ENCODE results near the gene STK38.

Gene STK38

DNA sequence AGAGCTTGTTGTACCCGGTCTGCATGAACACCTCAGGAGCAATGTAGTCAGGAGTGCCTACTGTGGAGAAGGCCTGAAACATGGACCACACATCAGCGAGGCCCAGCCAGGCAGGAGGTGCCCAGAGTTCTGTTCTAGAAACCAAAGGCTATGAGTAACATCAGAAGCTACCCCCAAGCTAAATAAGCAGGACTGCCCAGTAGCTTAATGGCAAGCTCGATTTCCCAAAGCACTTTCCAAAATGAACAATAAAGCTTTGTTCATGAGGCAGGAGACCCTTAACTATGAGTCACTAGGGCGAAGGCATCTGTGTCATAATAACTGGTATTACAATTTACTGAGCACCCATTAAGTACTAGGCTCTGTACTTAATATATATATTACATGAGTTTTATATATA, 47.4 kb downstream of the STK38 start:
- DNase-seq = no peak
- Histone ChIP-seq H3K27ac (no peak overlapping the region), H3K27me3 (replicated peaks) (no peaks in the 10 kb centered on the region), H3K4me3 (ENCODE audit: low read depth, low read length) (no peak overlapping the region), H3K36me3 (replicated peaks) (peaks cover 26% of the 10 kb centered on the region)
- in situ Hi-C loops (cut with HindIII; ENCODE audit: low pct_ligation_motif_present, low sequenced_read_pairs) = no loop called here
- TF ChIP-seq, protein P1, sequence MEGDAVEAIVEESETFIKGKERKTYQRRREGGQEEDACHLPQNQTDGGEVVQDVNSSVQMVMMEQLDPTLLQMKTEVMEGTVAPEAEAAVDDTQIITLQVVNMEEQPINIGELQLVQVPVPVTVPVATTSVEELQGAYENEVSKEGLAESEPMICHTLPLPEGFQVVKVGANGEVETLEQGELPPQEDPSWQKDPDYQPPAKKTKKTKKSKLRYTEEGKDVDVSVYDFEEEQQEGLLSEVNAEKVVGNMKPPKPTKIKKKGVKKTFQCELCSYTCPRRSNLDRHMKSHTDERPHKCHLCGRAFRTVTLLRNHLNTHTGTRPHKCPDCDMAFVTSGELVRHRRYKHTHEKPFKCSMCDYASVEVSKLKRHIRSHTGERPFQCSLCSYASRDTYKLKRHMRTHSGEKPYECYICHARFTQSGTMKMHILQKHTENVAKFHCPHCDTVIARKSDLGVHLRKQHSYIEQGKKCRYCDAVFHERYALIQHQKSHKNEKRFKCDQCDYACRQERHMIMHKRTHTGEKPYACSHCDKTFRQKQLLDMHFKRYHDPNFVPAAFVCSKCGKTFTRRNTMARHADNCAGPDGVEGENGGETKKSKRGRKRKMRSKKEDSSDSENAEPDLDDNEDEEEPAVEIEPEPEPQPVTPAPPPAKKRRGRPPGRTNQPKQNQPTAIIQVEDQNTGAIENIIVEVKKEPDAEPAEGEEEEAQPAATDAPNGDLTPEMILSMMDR (IDR thresholded peaks at IDR 0.05; ENCODE audit: low read depth, low read length, missing control alignments) = no peak

DNA sequence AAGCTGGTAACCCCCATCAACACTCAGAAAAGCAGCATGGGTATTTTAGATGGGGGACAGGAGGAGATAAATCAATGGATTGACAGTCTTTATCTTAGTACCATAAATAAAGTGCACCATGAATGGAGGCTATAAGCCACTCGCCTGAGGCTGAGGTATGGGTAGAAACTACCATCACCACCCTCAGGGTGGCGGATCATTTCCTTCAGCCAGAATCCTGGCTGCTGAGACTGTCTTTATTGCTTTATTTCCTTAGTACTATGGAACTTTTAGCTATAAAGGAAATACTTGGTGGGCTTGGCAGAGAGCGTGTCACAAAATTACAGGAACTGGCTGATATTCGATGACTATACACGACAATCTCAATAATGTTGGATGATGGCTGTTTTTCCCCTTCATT, 52.2 kb downstream of the STK38 start:
- Histone ChIP-seq H3K27me3 (replicated peaks) (no peaks in the 10 kb centered on the region), H3K4me3 (ENCODE audit: low read depth, low read length) (no peak overlapping the region), H3K36me3 (replicated peaks) (peaks cover 33% of the 10 kb centered on the region), H3K27ac (no peak overlapping the region)
- DNase-seq = no peak
- TF ChIP-seq, protein P1 (IDR thresholded peaks at IDR 0.05; ENCODE audit: low read depth, low read length, missing control alignments) = no peak
- in situ Hi-C loops (cut with HindIII; ENCODE audit: low pct_ligation_motif_present, low sequenced_read_pairs) = no loop called here

GRCh38 chr6:36493859-36494258, 53.4 kb downstream of the STK38 start:
- TF ChIP-seq, protein P1 (IDR thresholded peaks at IDR 0.05; ENCODE audit: low read depth, low read length, missing control alignments) = no peak
- Histone ChIP-seq H3K27ac (no peak overlapping the region), H3K27me3 (replicated peaks) (no peaks in the 10 kb centered on the region), H3K36me3 (replicated peaks) (peaks cover 38% of the 10 kb centered on the region), H3K4me3 (ENCODE audit: low read depth, low read length) (no peak overlapping the region)
- DNase-seq = no peak
- in situ Hi-C loops (cut with HindIII; ENCODE audit: low pct_ligation_motif_present, low sequenced_read_pairs) = no loop called here

- Histone ChIP-seq H3K36me3 (replicated peaks) (peaks cover 42% of the 10 kb centered on the region), H3K4me3 (ENCODE audit: low read depth, low read length) (no peak overlapping the region), H3K27ac (no peak overlapping the region), H3K27me3 (replicated peaks) (no peaks in the 10 kb centered on the region)
- DNase-seq = no peak
- TF ChIP-seq, protein P1 (IDR thresholded peaks at IDR 0.05; ENCODE audit: low read depth, low read length, missing control alignments) = no peak
- in situ Hi-C loops (cut with HindIII; ENCODE audit: low pct_ligation_motif_present, low sequenced_read_pairs) = no loop called here
Observed at GRCh38 chr6:36493319-36493718, 54.0 kb downstream of the STK38 start.

DNA sequence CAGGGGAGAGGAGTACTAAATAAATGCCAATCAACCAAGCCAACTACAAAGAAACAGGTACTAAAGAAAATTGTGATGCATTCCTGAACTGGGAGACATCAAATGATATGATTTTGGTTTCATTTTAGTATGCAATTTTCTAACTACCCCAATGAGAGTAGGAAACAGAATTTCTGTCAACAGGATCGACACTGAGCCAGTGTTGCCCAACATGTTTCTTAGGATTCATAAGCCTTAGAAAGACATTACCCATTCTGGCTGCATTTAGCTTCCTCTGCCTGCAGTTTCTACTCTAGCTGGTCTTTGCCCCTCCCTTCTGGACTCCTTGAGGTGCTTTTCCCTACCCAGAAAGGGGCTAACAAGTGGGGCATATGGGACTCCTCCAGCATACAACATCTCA, 54.7 kb downstream of the STK38 start:
- TF ChIP-seq, protein P1 (IDR thresholded peaks at IDR 0.05; ENCODE audit: low read depth, low read length, missing control alignments) = no peak
- no peak overlapping the region for H3K27ac ChIP-seq
- H3K27me3 ChIP-seq (replicated peaks) = no peaks in the 10 kb centered on the region
- DNase-seq = no peak
- H3K4me3 ChIP-seq (ENCODE audit: low read depth, low read length) = no peak overlapping the region
- in situ Hi-C loops (cut with HindIII; ENCODE audit: low pct_ligation_motif_present, low sequenced_read_pairs) = no loop called here
- H3K36me3 ChIP-seq (replicated peaks) = peaks cover 45% of the 10 kb centered on the region

DNA sequence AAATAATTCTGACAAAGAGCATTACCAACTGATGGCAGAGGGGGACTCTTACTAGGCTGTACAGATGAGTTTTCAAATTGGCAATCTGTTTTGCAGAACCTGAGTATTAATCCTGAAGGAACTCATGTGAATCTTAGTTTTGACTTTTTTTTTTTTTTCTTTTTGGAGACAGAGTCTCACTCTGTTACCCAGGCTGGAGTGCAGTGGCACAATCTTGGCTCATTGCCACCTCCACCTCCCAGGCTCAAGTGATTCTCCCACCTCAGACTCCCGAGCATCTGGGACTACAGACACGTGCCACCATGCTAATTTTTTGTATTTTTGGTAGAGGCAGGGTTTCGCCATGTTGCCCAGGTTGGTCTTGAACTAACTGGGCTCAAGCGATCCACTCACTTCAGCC, 55.2 kb downstream of the STK38 start:
- Histone ChIP-seq H3K36me3 (replicated peaks) (peaks cover 48% of the 10 kb centered on the region), H3K4me3 (ENCODE audit: low read depth, low read length) (no peak overlapping the region)
- in situ Hi-C loops (cut with HindIII; ENCODE audit: low pct_ligation_motif_present, low sequenced_read_pairs) = no loop called here

More for the DNA sequence above, 55.2 kb downstream of the STK38 start:
- no peak for DNase-seq
- H3K27me3 ChIP-seq (replicated peaks) = no peaks in the 10 kb centered on the region
- no peak overlapping the region for H3K27ac ChIP-seq
- TF ChIP-seq, protein P1 (IDR thresholded peaks at IDR 0.05; ENCODE audit: low read depth, low read length, missing control alignments) = no peak
